KMS-11 (cell line): ENCODE measurements around the gene MGMT.

ENCODE experiments used
- H2AFZ ChIP-seq: fragments of 200-600 bp; sonication (generic); 2 replicates; pipeline ENCODE4 v1.6.1; 2016; ENCODE audit warnings: antibody characterized with exemption, mixed run types, low read depth
- H3K27ac ChIP-seq: fragments of 200-600 bp; sonication (generic); 2 replicates; pipeline ENCODE4 v1.6.1; 2016; ENCODE audit warnings: mild to moderate bottlenecking, mixed run types
- H3K27me3 ChIP-seq: fragments of 200-600 bp; sonication (generic); 2 replicates; pipeline ENCODE4 v1.6.1; 2017; ENCODE audit warnings: mild to moderate bottlenecking, low read depth, mixed run types, moderate library complexity; ENCODE audit not compliant: insufficient read depth
- H3K36me3 ChIP-seq: fragments of 200-600 bp; sonication (generic); 2 replicates; pipeline ENCODE4 v1.6.1; 2017; ENCODE audit warnings: mild to moderate bottlenecking, mixed run types; ENCODE audit not compliant: insufficient read depth
- H3K4me1 ChIP-seq: fragments of 200-600 bp; sonication (generic); 2 replicates; pipeline ENCODE4 v1.6.1; 2016; ENCODE audit warnings: mild to moderate bottlenecking, low read depth, mixed run types; ENCODE audit not compliant: poor library complexity, severe bottlenecking
- H3K4me2 ChIP-seq: fragments of 200-600 bp; sonication (generic); 2 replicates; pipeline ENCODE4 v1.7.0; 2016; ENCODE audit warnings: mild to moderate bottlenecking, mixed run types
- H3K4me3 ChIP-seq: fragments of 200-600 bp; sonication (generic); IDR thresholded peaks from 2 replicates; pipeline ENCODE4 v1.6.1; 2017; ENCODE audit warnings: low read depth, low read length, mixed read lengths; ENCODE audit not compliant: insufficient read depth
- H3K79me2 ChIP-seq: fragments of 200-600 bp; sonication (generic); 2 replicates; pipeline ENCODE4 v1.6.1; 2016; ENCODE audit warnings: low read depth, mixed run types; ENCODE audit not compliant: insufficient read depth
- H3K9ac ChIP-seq: fragments of 200-600 bp; sonication (generic); 2 replicates; pipeline ENCODE4 v1.6.1; 2016; ENCODE audit warnings: mild to moderate bottlenecking, mixed run types
- H4K20me1 ChIP-seq: fragments of 200-600 bp; sonication (generic); 2 replicates; pipeline ENCODE4 v1.6.1; 2016; ENCODE audit warnings: mild to moderate bottlenecking, mixed run types; ENCODE audit not compliant: insufficient read depth
- CTCF ChIP-seq: fragments of 200-600 bp; sonication (generic); conservative IDR thresholded peaks from 2 replicates; pipeline ENCODE4 v1.6.1; 2017; ENCODE audit warnings: low read depth, mild to moderate bottlenecking, antibody characterized with exemption, low read length, moderate library complexity, mixed read lengths

MGMT gene

GRCh38 chr10:129775681-129776080 lies 308.6 kb downstream of the MGMT start:
- Histone ChIP-seq H2AFZ (no peak overlapping the region), H3K36me3 (no peaks in the 10 kb centered on the region), H3K4me1 (no peaks in the 10 kb centered on the region), H3K79me2 (no peaks in the 10 kb centered on the region), H3K4me2 (no peak overlapping the region), H4K20me1 (no peaks in the 10 kb centered on the region), H3K27ac (no peak overlapping the region), H3K9ac (no peak overlapping the region), H3K27me3 (no peaks in the 10 kb centered on the region), H3K4me3 (no peak overlapping the region)
- TF ChIP-seq CTCF, result no peak

DNA sequence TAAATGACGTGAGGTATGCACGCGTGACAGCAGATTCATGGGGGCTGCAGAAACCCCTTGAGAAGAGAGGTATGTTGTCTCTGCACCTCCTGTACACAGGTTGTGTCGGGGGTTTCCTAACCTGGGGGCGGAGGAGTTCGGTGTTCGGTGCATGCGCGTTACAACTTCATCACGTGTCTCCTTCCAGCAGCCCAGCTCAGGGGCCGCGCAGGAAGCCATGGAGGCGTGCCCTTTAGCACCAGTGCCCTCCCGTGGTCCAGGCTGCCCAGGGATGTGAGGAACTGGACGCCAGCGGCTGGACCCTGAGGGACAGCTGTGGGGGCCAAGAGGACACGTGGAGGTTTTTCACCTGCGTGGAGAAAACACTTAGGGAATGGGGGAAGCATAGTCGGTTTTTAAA lies 310.6 kb downstream of the MGMT start:
- H3K4me2 ChIP-seq, result no peak overlapping the region
- H3K27ac ChIP-seq, result no peak overlapping the region
- H3K4me1 ChIP-seq, result no peaks in the 10 kb centered on the region
- H4K20me1 ChIP-seq, result no peaks in the 10 kb centered on the region
- H3K9ac ChIP-seq, result no peak overlapping the region
- H3K36me3 ChIP-seq, result no peaks in the 10 kb centered on the region
- no peaks in the 10 kb centered on the region for H3K27me3 ChIP-seq
- H3K4me3 ChIP-seq, result no peak overlapping the region
- TF ChIP-seq CTCF, result no peak
- no peak overlapping the region for H2AFZ ChIP-seq
- H3K79me2 ChIP-seq, result no peaks in the 10 kb centered on the region

- Histone ChIP-seq H3K4me3 (no peak overlapping the region), H3K27me3 (no peaks in the 10 kb centered on the region), H3K27ac (no peak overlapping the region), H3K4me2 (no peak overlapping the region), H3K4me1 (no peaks in the 10 kb centered on the region), H4K20me1 (no peaks in the 10 kb centered on the region), H3K79me2 (no peaks in the 10 kb centered on the region), H3K9ac (no peak overlapping the region), H3K36me3 (no peaks in the 10 kb centered on the region), H2AFZ (no peak overlapping the region)
- TF ChIP-seq CTCF, result no peak
Observed at GRCh38 chr10:129778571-129778970, 311.5 kb downstream of the MGMT start.

DNA sequence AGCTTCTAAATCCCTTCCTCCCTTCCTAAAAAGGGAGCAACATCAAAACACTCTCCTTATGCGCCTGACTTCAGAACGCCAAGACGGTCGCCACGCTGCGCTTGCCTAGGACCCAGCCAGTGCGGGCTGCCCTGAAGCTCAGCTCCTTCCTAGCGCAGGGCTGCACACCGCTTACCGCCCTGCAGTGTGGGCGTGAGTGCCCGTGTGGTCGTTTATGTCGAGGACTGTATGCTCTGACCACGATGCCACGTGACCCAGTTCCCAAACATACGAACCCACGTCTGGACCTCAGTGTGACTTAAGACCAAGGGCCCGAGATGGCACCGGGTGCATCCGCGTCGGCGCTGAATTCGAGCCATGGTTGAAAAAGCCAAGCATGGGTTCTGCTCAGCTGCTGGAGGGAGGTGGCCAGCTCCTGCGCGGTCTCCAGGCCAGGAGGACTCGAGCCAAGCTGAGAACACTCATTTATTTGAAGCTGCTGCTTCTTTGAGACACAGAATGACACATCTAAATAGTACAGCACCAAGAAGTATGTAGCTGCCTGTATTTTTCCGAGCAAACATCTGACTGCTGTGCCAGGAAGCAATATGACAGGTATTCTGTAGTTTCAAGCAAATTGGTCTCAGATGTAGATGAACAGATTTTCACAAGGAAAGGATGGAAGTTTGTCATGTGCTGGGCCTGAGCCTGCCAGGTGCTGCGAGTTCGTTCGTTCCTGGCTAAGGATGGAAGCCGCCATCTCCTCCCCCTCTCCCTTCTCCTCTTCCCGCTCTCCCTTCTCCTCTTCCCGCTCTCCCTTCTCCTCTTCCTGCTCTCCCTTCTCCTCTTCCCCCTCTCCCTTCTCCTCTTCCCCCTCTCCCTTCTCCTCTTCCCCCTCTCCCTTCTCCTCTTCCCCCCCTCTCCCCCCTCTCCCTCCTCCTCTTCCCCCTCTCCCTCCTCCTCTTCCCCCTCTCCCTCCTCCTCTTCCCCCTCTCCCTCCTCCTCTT lies 312.4 kb downstream of the MGMT start:
- no peaks in the 10 kb centered on the region for H3K79me2 ChIP-seq
- no peak overlapping the region for H3K27ac ChIP-seq
- no peaks in the 10 kb centered on the region for H3K36me3 ChIP-seq
- no peak overlapping the region for H2AFZ ChIP-seq
- no peaks in the 10 kb centered on the region for H3K27me3 ChIP-seq
- no peaks in the 10 kb centered on the region for H3K4me1 ChIP-seq
- H4K20me1 ChIP-seq, result no peaks in the 10 kb centered on the region
- H3K4me2 ChIP-seq, result no peak overlapping the region
- no peak overlapping the region for H3K9ac ChIP-seq
- TF ChIP-seq CTCF, result no peak
- H3K4me3 ChIP-seq, result no peak overlapping the region
